GM21723 (cell line): ENCODE measurements around the gene PLIN4.
A peak's percentile ranks its signal among the peaks of the same experiment; 100 is the strongest.

Source experiments
- ATAC-seq: cut with Tn5 transposase; IDR thresholded peaks from one replicate; pipeline ENCODE4 v1.9.1; 2021; ENCODE audit warnings: mild to moderate bottlenecking, moderate library complexity; ENCODE audit not compliant: unreplicated experiment

PLIN4 gene

GRCh38 chr19:4457654-4458395 is 60.5 kb downstream of the PLIN4 start, which contains the start of gene UBXN6:
Gene UBXN6 (minus strand): TSS chr19:4457794. CDS start chr19:4457697, 97 bp downstream.
- ATAC-seq = peak; percentile 86

- ATAC-seq = no peak
These were observed 61.2 kb downstream of the PLIN4 start for GRCh38 chr19:4456843-4457653.

- no peak for ATAC-seq
These were observed 61.8 kb downstream of the PLIN4 start for GRCh38 chr19:4456476-4456842.

- no peak for ATAC-seq
These were observed 62.4 kb downstream of the PLIN4 start for GRCh38 chr19:4455719-4456475.

GRCh38 chr19:4454747-4455718 is 63.3 kb downstream of the PLIN4 start:
- no peak for ATAC-seq

GRCh38 chr19:4453232-4454179 is 64.8 kb downstream of the PLIN4 start:
- ATAC-seq = no peak

GRCh38 chr19:4452230-4452990 is 65.9 kb downstream of the PLIN4 start:
- no peak for ATAC-seq
